ENCODE data around the gene MAPK6.
A peak's percentile ranks its signal among the peaks of the same experiment; 100 is the strongest.

Gene MAPK6

GRCh38 chr15:52010633-52011595, 8.1 kb upstream of the MAPK6 start:
- no peak overlapping the region for H3K4me3 ChIP-seq (ENCODE audit: low read length)
- DNase-seq (ENCODE audit: low read depth): peak; percentile 84
- TF ChIP-seq CTCF (conservative IDR thresholded peaks at IDR 0.05; ENCODE audit: low read length): no peak

- no peak for TF ChIP-seq CTCF (conservative IDR thresholded peaks at IDR 0.05; ENCODE audit: low read length)
- DNase-seq (ENCODE audit: low read depth): no peak
Observed at GRCh38 chr15:52011711-52012144, 7.3 kb upstream of the MAPK6 start.

GRCh38 chr15:52012210-52012609, 6.8 kb upstream of the MAPK6 start:
- no peak for TF ChIP-seq CTCF (conservative IDR thresholded peaks at IDR 0.05; ENCODE audit: low read length)
- no peak for DNase-seq (ENCODE audit: low read depth)
- no peak overlapping the region for H3K4me3 ChIP-seq (ENCODE audit: low read length)

More at GRCh38 chr15:52011711-52012144, 7.3 kb upstream of the MAPK6 start:
- no peak overlapping the region for H3K4me3 ChIP-seq (ENCODE audit: low read length)

GRCh38 chr15:52013151-52013791, 5.7 kb upstream of the MAPK6 start:
- peak; percentile 40 for DNase-seq (ENCODE audit: low read depth)
- no peak for TF ChIP-seq CTCF (conservative IDR thresholded peaks at IDR 0.05; ENCODE audit: low read length)
- H3K4me3 ChIP-seq (ENCODE audit: low read length): no peak overlapping the region

GRCh38 chr15:52014616-52015015, 4.4 kb upstream of the MAPK6 start:
- no peak for DNase-seq (ENCODE audit: low read depth)
- H3K4me3 ChIP-seq (ENCODE audit: low read length): no peak overlapping the region
- no peak for TF ChIP-seq CTCF (conservative IDR thresholded peaks at IDR 0.05; ENCODE audit: low read length)

GRCh38 chr15:52016316-52016715, 2.7 kb upstream of the MAPK6 start:
- no peak overlapping the region for H3K4me3 ChIP-seq (ENCODE audit: low read length)
- DNase-seq (ENCODE audit: low read depth): no peak
- TF ChIP-seq CTCF (conservative IDR thresholded peaks at IDR 0.05; ENCODE audit: low read length): no peak
